ENCODE data around the gene MUC6. TPM values are rescaled to one million over a fixed set of nuclear protein-coding genes. Genes with fewer than 3 reads are reported as not detected.

MUC6 gene
- polyA plus RNA-seq, 1 of the 3 experiments (the other 2 are of a cell fraction) = not detected

DNA sequence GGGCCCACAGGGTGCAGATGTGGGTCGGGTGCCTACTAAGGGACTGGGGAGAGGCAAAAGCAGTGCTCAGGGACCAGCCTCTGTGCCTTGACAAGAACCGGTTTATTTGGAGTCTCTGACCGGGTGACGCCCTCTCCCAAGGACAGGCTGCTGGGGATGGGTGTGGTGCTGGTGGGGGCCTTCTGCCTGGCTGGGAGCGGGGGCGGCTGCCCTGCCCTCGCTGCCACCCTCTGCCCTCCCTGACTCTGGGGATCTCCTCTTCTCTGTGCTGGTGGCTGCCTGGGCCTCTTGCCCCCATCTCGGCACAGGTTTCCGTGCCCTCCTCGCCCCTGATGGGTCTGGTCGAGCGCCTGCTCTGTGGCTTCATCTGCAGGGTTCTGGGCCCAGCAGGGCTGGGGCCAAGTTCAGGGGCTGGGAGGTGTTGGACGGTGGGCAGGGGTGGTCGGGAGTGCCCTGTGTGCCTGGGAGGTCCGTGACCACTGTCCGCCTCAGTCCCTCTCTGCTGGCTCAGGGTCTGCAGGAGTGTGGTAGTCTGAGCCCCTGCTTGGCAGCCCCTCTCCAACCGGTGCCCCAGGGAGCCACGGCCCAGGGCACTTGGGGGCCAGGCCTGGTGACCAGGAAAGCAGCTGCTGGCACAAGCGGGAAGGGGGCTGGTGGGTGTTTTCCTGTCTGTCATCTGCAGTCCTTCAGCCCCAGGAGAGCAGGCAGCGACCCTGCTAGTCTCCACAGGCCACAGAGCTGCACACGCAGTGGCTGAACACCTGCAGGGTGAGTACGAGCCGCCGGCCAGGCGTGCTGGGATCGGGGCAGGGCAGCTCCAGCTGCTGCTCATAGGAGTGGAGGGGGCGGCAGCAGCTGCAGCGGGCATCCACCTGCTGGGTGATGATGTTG lies 23.5 kb downstream of the MUC6 start:
- peaks cover 5 to 37% of the 10 kb centered on the region in 2 experiments for H3K36me3 ChIP-seq (replicated peaks in 1 of 2; ENCODE audit: control insufficient read depth in 1 of 2, insufficient read depth in 2 of 2, low read length in 1 of 2)
- H3K79me2 ChIP-seq (ENCODE audit: insufficient read depth) = no peaks in the 10 kb centered on the region
- no peaks in the 10 kb centered on the region for H4K20me1 ChIP-seq (ENCODE audit: insufficient read depth)
- ChIA-PET CTCF (no interaction called here), POLR2A (no interaction called here)
- H3K27me3 ChIP-seq (ENCODE audit: insufficient read depth) = no peaks in the 10 kb centered on the region
- H3K9me3 ChIP-seq = no peaks in the 10 kb centered on the region
- no peaks in the 10 kb centered on the region for H3K9me2 ChIP-seq
- H3K9ac ChIP-seq = no peak overlapping the region
- TF ChIP-seq TAF1 (IDR thresholded peaks at IDR 0.05; ENCODE audit: borderline replicate concordance, low read depth, low read length) = no peak
- no peak for TF ChIP-seq SMC3 (IDR thresholded peaks at IDR 0.05; ENCODE audit: low read depth, low read length)
- no peak for TF ChIP-seq GATA2 (CRISPR knock-in tag; IDR thresholded peaks at IDR 0.05)
- TF ChIP-seq, protein P1, sequence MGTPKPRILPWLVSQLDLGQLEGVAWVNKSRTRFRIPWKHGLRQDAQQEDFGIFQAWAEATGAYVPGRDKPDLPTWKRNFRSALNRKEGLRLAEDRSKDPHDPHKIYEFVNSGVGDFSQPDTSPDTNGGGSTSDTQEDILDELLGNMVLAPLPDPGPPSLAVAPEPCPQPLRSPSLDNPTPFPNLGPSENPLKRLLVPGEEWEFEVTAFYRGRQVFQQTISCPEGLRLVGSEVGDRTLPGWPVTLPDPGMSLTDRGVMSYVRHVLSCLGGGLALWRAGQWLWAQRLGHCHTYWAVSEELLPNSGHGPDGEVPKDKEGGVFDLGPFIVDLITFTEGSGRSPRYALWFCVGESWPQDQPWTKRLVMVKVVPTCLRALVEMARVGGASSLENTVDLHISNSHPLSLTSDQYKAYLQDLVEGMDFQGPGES (IDR thresholded peaks at IDR 0.05; ENCODE audit: low read depth, low read length) = no peak
- H3K27ac ChIP-seq (ENCODE audit: low read depth in 2 of 2, low read length in 1 of 2) = no peak overlapping the region
- no peak overlapping the region for H3K4me3 ChIP-seq (ENCODE audit: low read depth in 2 of 2, low read length in 1 of 2)
- no peak for DNase-seq
- H3F3A ChIP-seq (replicated peaks; ENCODE audit: insufficient read depth) = no peaks in the 10 kb centered on the region
- no peak overlapping the region for H2AFZ ChIP-seq (ENCODE audit: low read depth)
- H3K4me2 ChIP-seq = no peak overlapping the region
- H3K4me1 ChIP-seq (ENCODE audit: control insufficient read depth in 1 of 2, insufficient read depth in 2 of 2, low read depth in 1 of 2, low read length in 1 of 2) = no peaks in the 10 kb centered on the region
- 87% methylated on average over 9 of the region's 28 CpGs for WGBS (ENCODE audit: low lambda C conversion rate)

DNA sequence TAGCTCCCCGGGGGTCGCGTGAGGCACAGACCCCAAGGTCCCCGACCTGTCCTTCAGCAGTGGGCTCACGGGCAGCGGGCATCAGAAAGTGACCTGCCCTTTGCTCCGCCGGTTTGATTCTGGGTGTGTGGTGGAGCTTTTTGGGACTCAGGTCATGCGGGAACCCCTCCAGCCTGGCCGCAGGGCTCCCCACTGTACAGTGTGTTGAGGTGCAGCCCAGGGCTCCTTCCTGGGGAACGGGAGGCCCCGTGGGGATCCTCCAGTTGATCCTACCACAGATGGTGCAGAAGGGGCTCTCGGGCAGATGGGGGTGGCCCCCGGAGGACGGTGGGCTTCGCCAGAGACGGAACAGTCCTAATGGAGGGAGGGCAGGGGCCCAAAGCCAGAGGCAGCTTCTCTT lies 24.2 kb downstream of the MUC6 start:
- H3K9me3 ChIP-seq = no peaks in the 10 kb centered on the region
- no peak for DNase-seq
- no peak overlapping the region for H2AFZ ChIP-seq (ENCODE audit: low read depth)
- CTCF ChIA-PET = interaction anchor here (0.6 kb wide), 1 partner anchor 184 kb away, joined by 3 read pairs; the partner anchor contains the start of gene CRACR2B
- POLR2A ChIA-PET = no interaction called here
- WGBS (ENCODE audit: low lambda C conversion rate) = 92% methylated on average over 9 of the region's 17 CpGs
- H3K27me3 ChIP-seq (ENCODE audit: insufficient read depth) = no peaks in the 10 kb centered on the region
- no peak overlapping the region for H3K27ac ChIP-seq (ENCODE audit: low read depth in 2 of 2, low read length in 1 of 2)
- H4K20me1 ChIP-seq (ENCODE audit: insufficient read depth) = no peaks in the 10 kb centered on the region
- H3K79me2 ChIP-seq (ENCODE audit: insufficient read depth) = no peaks in the 10 kb centered on the region
- TF ChIP-seq SMC3 (IDR thresholded peaks at IDR 0.05; ENCODE audit: low read depth, low read length) (no peak), TEAD4 (IDR thresholded peaks at IDR 0.05; ENCODE audit: borderline replicate concordance, insufficient read depth) (no peak), NRF1 (IDR thresholded peaks at IDR 0.05; ENCODE audit: low read depth, low read length) (no peak), YY1 (IDR thresholded peaks at IDR 0.05; ENCODE audit: low read depth) (no peak), ELF1 (IDR thresholded peaks at IDR 0.05) (no peak)
- TF ChIP-seq, protein P2, sequence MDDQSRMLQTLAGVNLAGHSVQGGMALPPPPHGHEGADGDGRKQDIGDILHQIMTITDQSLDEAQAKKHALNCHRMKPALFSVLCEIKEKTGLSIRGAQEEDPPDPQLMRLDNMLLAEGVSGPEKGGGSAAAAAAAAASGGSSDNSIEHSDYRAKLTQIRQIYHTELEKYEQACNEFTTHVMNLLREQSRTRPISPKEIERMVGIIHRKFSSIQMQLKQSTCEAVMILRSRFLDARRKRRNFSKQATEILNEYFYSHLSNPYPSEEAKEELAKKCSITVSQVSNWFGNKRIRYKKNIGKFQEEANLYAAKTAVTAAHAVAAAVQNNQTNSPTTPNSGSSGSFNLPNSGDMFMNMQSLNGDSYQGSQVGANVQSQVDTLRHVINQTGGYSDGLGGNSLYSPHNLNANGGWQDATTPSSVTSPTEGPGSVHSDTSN (IDR thresholded peaks at IDR 0.05) = no peak
- TF ChIP-seq, protein P3, sequence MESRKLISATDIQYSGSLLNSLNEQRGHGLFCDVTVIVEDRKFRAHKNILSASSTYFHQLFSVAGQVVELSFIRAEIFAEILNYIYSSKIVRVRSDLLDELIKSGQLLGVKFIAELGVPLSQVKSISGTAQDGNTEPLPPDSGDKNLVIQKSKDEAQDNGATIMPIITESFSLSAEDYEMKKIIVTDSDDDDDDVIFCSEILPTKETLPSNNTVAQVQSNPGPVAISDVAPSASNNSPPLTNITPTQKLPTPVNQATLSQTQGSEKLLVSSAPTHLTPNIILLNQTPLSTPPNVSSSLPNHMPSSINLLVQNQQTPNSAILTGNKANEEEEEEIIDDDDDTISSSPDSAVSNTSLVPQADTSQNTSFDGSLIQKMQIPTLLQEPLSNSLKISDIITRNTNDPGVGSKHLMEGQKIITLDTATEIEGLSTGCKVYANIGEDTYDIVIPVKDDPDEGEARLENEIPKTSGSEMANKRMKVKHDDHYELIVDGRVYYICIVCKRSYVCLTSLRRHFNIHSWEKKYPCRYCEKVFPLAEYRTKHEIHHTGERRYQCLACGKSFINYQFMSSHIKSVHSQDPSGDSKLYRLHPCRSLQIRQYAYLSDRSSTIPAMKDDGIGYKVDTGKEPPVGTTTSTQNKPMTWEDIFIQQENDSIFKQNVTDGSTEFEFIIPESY (IDR thresholded peaks at IDR 0.05; ENCODE audit: borderline replicate concordance, low read depth) = no peak
- peaks cover 5 to 44% of the 10 kb centered on the region in 2 experiments for H3K36me3 ChIP-seq (replicated peaks in 1 of 2; ENCODE audit: control insufficient read depth in 1 of 2, insufficient read depth in 2 of 2, low read length in 1 of 2)
- H3K4me1 ChIP-seq (ENCODE audit: control insufficient read depth in 1 of 2, insufficient read depth in 2 of 2, low read depth in 1 of 2, low read length in 1 of 2) = no peaks in the 10 kb centered on the region
- H3F3A ChIP-seq (replicated peaks; ENCODE audit: insufficient read depth) = no peaks in the 10 kb centered on the region
- no peak overlapping the region for H3K4me2 ChIP-seq
- no peak overlapping the region for H3K4me3 ChIP-seq (ENCODE audit: low read depth in 2 of 2, low read length in 1 of 2)
- H3K9ac ChIP-seq = no peak overlapping the region
- no peaks in the 10 kb centered on the region for H3K9me2 ChIP-seq

Measured in SK-N-SH (cell line).